SHP77 (cell line): ENCODE data around the gene MUL1.
A peak's percentile ranks its signal among the peaks of the same experiment; 100 is the strongest.

Experiments
- DNase-seq, 2 experiments: peaks; one replicate each; lab custom pipeline; 2025; lab: John Stamatoyannopoulos, UW

MUL1 gene

DNA sequence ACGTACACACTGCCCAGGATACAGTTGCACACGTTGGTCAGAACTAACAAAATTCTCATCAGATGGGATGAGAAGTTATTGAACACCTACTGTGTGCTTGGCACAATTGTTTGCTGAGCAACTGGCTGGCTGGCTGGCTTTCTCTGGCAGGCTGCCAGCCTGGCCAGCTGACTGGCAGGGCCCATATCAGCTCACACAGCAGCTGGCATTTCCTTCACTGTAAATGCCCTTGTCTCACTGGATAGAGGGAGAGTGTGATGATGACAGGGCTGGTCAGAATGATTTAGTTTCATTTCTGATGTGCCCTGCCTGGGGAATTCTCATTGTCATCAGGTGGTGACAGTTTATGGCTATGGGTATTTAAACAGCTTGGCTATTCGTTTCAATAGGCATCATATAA lies 37.8 kb downstream of the MUL1 start:
- DNase-seq: peak; percentile 14 to 64

DNA sequence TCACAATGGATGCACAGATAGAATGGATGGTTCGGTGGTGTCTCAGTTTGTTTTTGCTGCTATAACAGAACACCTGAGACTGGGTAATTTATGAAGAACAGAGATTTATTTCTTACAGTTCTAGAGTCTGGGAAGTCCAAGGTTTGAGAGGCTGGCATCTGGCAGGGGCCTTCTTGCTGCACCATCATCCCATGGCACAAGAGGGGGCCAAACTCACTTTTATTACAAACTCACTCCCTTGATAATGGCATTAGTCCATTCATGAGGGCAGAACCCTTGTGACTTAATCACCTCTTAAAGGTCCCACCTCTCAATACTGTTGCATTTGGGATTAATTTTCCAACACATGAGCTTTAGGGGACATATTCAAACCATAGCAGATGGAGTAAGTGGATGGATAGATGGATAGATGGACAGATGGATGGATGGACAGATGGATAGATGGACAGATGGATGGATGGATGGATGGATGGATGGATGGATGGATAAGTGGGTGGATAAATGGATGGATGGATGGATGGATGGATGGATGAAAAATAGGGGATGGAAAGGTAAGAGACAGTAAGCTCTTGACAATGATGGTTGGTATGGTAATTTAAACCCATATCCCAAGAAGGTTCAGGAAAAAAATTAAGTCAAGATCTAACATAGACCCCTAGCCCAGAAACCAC lies 38.4 kb downstream of the MUL1 start:
- no peak for DNase-seq

DNA sequence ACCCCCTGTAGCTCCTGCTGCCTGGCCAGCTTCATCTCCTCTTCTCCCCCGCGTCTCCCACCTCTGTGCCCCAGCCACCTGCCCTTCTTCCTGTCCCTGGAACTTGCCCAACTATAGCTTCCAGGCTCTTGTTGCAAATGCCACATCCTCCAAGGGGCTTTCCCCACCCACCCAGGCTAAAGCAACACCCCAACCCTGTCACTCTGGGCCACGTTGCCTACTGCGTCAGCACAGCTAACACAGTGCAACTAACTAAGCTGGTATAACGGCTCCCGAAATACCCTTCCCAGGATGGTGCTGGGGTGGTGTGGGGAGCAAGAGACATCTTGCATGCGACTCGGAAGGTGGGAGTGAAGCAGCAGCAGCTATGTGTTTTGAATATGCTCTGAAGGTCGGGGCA lies 41.7 kb downstream of the MUL1 start:
- DNase-seq: no peak

- no peak for DNase-seq
Observed at GRCh38 chr1:20465187-20465586, 42.8 kb downstream of the MUL1 start.

DNA sequence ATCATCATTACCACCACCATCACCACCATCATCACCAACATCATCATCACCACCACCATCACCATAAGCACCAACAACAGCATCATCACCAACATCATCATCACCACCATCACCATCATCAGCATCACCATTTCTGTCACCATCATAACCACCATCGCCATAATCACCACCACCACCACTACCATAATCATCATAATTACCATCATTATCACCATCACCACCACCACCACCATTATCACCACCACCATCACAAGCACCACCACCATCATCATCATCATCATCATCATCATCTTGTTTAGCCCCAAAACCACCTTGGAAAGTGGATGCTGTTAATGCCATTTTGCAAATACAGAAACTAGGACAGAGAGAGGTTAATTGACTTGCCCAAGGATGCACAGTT lies 44.4 kb downstream of the MUL1 start:
- DNase-seq: no peak

DNA sequence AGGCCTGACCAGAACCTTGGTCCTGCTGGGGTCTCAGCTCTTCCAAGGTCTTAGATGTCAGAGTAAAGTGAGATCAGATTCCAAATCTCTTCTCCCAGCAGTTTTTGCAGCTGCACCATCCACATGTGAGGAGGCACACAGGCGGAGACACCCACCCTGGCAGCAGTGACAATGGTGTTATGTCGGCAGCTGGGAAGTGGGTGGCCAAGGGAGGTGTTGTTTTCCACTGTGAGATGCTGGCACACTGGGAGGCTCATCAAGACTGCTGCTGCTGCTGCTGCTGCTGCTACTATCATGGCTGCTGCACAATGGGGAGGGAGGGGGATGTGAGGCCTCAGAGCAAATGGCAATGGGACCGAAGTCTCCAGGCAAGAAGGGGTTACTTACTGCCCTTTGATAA lies 45.6 kb downstream of the MUL1 start:
- DNase-seq: no peak

DNA sequence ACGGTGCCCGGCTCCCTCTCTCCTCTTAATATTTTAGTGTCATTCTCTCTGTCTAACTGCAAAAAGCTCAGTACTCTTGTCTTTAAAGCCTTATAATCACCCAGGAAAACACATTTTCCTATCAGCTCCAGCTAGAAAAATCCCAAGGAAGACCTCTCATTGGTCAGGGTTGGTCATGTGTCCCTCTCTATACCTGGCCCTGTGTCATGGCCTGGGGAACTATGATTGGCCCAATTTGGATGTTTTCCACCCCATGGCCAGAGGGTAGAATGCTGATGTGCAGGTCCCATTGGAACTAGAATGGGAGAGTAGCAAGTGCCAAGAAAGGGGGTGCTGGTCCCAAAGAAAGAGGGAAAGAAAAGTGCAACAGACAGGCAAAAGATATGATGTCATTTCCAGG lies 49.2 kb downstream of the MUL1 start:
- no peak for DNase-seq

GRCh38 chr1:20454004-20454403 lies 53.9 kb downstream of the MUL1 start:
- DNase-seq: no peak

- no peak for DNase-seq
Observed at GRCh38 chr1:20449735-20450311, 58.1 kb downstream of the MUL1 start.
